Pancreas (tissue), 10 donors: ENCODE measurements around the gene TMEM217. TPM values are rescaled to one million over a fixed set of nuclear protein-coding genes. Genes with fewer than 3 reads are reported as not detected.
"Not testable (repeated sequence)": the region's sequence is repeated elsewhere in the genome, so short reads cannot be mapped to it uniquely, and the experiment has no call there.

Experiments
- ATAC-seq, 4 donors: fragments of 200-7000 bp; cut with Tn5 transposase; one replicate each; pipeline versions ENCODE4 v1.8.0 to v1.9.1; 2020; ENCODE audit warnings: mild to moderate bottlenecking in 4 of 4, moderate library complexity in 4 of 4
- DNase-seq, 6 donors: peaks; one replicate each; pipeline ENCODE4 v3.0.0-alpha.2; 2020
- FAIRE-seq: peaks from 2 replicates; lab custom pipeline; 2012; peaks lifted over from hg19 to GRCh38; lab: Jason Lieb, UNC
- H3K27ac ChIP-seq, 4 donors: fragments of 200-600 bp; sonication (generic); 1 replicate in 3 of 4; 2 replicates in 1 of 4; pipeline versions ENCODE4 v1.5.0 to v1.8.0; 2020
- H3K27me3 ChIP-seq, 4 donors: fragments of 200-600 bp; one replicate each; pipeline ENCODE4 v1.8.0; 2021
- H3K36me3 ChIP-seq, 3 donors: fragments of 200-600 bp; sonication (generic) in 1 of 3; one replicate each; pipeline versions ENCODE4 v1.5.0 to v1.8.0; 2020 to 2021
- H3K4me1 ChIP-seq, 3 donors: fragments of 200-600 bp; one replicate each; pipeline ENCODE4 v1.8.0; 2021
- H3K4me3 ChIP-seq, 4 donors: fragments of 200-600 bp; sonication (generic) in 2 of 4; one replicate each; pipeline versions ENCODE4 v1.5.0 to v1.8.0; 2020 to 2021
- H3K9me3 ChIP-seq, 4 donors: fragments of 200-600 bp; one replicate each; pipeline ENCODE4 v1.8.0; 2021
- WGBS, 2 donors: extraction: QIAGEN DNeasy Blood & Tissue Kit; methylation state at CpG; one replicate each; pipeline ENCODE4 v1.1.7; 2013; 5-methylcytosine and 5-hydroxymethylcytosine counted together
- intact Hi-C, 3 donors: fragments of 100-400 bp; cut with DNase I; formaldehyde crosslinking; loops; one replicate each; pipeline versions ENCODE4 v1.11.1 to v1.14.2; 2022
- polyA plus RNA-seq, 2 donors: library from polyadenylated mRNA; stranded (reverse); fragments of 200-250 nt; gene quantifications; one replicate each; pipeline ENCODE4 v1.2.3, GENCODE V29; 2013
- total RNA-seq, 6 donors: library from RNA; stranded (reverse); fragmentation: NEBNext Ultra II Directional in 4 of 6; extraction: Animal tissue kit (Norgen Biotek cat#: 25700) in 4 of 6; gene quantifications; one replicate each; pipeline versions ENCODE4 v1.2.1 to v1.2.4, GENCODE V29; 2021 to 2023
- TF ChIP-seq, protein P1 (sequence below), 4 donors: fragments of 200-600 bp; sonication (generic) in 3 of 4; IDR thresholded peaks; one replicate each; pipeline versions ENCODE4 v1.5.0 to v1.8.0; 2021; ENCODE audit warnings: antibody characterized with exemption in 4 of 4
- donor health status: healthy with polysubstance abuse.
- donor health status: DM: no; HTN: no; CAD: no; lungs with moderate emphysema.
- donor health status: DM: no; HTN: no; CAD: no.
- donor health status: control.
- donor health status: control.
- donor health status: Bipolar disorder and iron deficiency.
- donor health status: DM: yes; HTN: yes; CAD: no.
- donor health status: DM: no; HTN: no; CAD: no.
- donor health status: DM: no; HTN: no; CAD: no.
- donor health status: DM: yes; HTN: yes; CAD: no.

TMEM217 gene
- total and polyA plus RNA-seq, 8 donors: 0.19 to 2.1 (median 1.3) TPM

DNA sequence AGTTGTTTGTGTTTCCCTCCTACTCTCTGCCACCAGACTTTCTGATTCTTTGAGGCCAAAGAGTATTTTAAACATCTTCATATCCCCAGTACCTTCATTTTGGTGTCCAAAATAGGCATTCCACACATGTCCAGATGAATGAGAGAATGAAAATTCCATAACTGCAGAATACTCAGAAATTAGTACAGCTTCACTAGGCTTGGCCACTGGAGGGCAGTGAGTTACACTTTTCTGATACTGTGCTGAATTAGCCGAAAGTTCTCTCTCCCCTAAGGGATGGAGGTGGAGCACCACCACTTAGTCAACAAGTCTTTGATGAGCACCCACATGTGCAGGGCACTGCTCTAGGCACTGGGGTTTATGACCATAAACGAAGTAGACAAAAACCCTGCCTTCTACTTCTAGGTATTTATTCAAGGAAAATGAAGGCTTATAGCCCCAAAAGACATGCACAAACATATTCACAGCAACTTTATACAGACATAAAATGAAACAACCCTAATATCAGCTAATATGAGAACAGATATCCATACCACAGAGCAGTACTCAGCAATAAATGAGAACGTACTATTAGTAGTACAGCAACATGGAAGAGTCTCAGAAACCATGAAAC, 46.1 kb upstream of the TMEM217 start:
- Histone ChIP-seq H3K27ac (no peak overlapping the region), H3K27me3 (no peaks in the 10 kb centered on the region), H3K4me1 (peaks cover 0 to 5% (median 0%) of the 10 kb centered on the region in 3 donors), H3K4me3 (no peak overlapping the region), H3K9me3 (no peaks in the 10 kb centered on the region), H3K36me3 (peaks cover 0 to 3% (median 0%) of the 10 kb centered on the region in 3 donors)
- no peak for DNase-seq
- intact Hi-C loops: no loop called here
- peak in 3 of 4 donors; percentile 51 to 58 (median 54) for ATAC-seq
- TF ChIP-seq, protein P1, sequence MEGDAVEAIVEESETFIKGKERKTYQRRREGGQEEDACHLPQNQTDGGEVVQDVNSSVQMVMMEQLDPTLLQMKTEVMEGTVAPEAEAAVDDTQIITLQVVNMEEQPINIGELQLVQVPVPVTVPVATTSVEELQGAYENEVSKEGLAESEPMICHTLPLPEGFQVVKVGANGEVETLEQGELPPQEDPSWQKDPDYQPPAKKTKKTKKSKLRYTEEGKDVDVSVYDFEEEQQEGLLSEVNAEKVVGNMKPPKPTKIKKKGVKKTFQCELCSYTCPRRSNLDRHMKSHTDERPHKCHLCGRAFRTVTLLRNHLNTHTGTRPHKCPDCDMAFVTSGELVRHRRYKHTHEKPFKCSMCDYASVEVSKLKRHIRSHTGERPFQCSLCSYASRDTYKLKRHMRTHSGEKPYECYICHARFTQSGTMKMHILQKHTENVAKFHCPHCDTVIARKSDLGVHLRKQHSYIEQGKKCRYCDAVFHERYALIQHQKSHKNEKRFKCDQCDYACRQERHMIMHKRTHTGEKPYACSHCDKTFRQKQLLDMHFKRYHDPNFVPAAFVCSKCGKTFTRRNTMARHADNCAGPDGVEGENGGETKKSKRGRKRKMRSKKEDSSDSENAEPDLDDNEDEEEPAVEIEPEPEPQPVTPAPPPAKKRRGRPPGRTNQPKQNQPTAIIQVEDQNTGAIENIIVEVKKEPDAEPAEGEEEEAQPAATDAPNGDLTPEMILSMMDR (IDR thresholded peaks at IDR 0.05): peak in 1 of 4 donors; percentile 13
- WGBS, 2 donors: 72 to 75% methylated on average over 3 of the region's 3 CpGs
- FAIRE-seq: no peak

DNA sequence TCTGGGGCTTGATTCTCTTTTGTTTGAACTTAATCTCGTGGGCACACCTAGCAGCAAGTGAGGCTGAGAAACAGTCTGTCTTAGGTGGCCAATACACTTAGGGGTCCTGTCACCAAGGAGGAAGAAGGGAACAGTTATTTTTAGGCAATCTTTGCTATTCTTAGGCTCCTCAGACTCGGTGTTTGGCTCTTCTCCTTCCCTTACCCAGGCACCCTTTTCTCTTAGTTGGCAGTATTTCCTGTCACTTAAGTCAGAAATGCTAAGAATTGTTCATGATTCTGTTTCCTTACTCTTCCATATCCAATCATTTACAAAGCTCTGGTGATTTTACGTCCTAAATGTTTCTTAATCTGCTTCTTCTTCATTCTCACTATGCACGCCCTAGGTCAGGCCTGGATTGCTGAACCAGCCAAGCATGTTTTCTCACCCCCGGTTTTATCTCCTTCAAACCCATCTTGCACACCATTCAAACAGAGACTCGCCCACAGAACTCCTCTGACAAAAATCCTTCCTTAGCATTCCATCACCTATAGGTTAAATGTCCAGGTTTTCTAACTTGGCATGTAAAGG, 45.2 kb upstream of the TMEM217 start:
- WGBS, 2 donors: 78 to 79% methylated on average over 6 of the region's 6 CpGs
- TF ChIP-seq, protein P1 (IDR thresholded peaks at IDR 0.05): no peak
- peaks cover 0 to 3% (median 0%) of the 10 kb centered on the region in 3 donors for H3K36me3 ChIP-seq

DNA sequence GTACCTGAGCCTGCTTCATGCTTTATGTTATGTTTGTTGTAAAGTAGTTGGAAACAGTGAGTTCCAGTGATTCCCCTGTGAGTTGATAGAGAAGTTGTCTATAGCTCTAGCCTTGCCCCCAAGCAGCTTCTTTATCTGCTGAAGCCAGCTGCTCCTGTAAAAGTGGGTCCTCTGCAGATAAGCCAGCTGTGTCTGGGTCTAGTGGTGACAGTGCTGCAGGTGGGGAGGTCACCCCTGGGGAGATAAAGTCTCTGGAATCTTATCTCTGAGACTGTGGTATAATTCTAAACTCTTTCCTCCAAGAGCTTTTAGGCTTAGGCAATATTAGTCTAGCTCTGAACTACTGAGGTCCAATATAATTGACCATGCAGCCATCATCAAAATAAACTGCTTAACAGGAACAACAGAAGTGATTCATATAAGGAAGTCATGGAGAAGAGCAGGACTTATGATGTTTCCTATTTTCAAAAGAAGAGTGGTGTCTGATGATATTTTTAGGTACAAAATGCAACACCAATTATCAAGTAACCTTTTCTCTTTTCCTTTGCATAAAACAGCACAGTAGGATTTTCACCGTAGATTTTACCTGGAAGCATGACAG, 44.2 kb upstream of the TMEM217 start:
- WGBS, 2 donors: 86 to 88% methylated on average over 1 of the region's 1 CpG
- Histone ChIP-seq H3K27ac (no peak overlapping the region), H3K9me3 (no peaks in the 10 kb centered on the region), H3K4me3 (no peak overlapping the region), H3K4me1 (no peaks in the 10 kb centered on the region), H3K36me3 (peaks cover 0 to 3% (median 0%) of the 10 kb centered on the region in 3 donors), H3K27me3 (no peaks in the 10 kb centered on the region)
- intact Hi-C loops: no loop called here
- FAIRE-seq (no peak), ATAC-seq (no peak), DNase-seq (no peak)
- TF ChIP-seq, protein P1 (IDR thresholded peaks at IDR 0.05): no peak

More for the DNA sequence above, 45.2 kb upstream of the TMEM217 start:
- H3K27me3 ChIP-seq: no peaks in the 10 kb centered on the region
- no peak overlapping the region for H3K27ac ChIP-seq
- H3K4me1 ChIP-seq: no peaks in the 10 kb centered on the region
- no peak overlapping the region for H3K4me3 ChIP-seq
- ATAC-seq (no peak), DNase-seq (no peak), FAIRE-seq (no peak)
- no peaks in the 10 kb centered on the region for H3K9me3 ChIP-seq
- intact Hi-C loops: no loop called here

DNA sequence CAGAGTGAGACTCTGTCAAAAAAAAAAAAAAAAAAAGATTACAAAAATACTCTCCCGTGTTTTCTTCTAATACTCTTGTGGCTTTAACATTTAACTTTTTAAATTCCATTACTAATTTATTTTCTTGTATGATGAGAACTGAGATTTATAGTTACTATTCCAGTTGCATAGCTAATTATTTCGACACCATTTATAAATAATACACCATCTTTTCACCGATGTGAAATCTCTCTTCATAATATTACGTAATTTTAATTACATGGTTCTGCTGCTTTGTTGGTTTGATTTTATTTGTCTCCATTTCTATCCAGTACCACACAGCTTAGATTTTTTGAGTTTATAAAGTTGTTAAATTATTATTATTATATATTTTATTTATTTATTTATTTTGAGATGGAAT, 42.0 kb upstream of the TMEM217 start:
- H3K36me3 ChIP-seq: peaks cover 0 to 8% (median 3%) of the 10 kb centered on the region in 3 donors
- TF ChIP-seq, protein P1 (IDR thresholded peaks at IDR 0.05): no peak
- DNase-seq (no peak), FAIRE-seq (no peak), ATAC-seq (no peak)
- no peaks in the 10 kb centered on the region for H3K4me1 ChIP-seq
- no peaks in the 10 kb centered on the region for H3K27me3 ChIP-seq
- no peak overlapping the region for H3K4me3 ChIP-seq
- WGBS, 2 donors: 87 to 89% methylated on average over 4 of the region's 4 CpGs
- intact Hi-C loops: no loop called here
- no peak overlapping the region for H3K27ac ChIP-seq
- no peaks in the 10 kb centered on the region for H3K9me3 ChIP-seq

DNA sequence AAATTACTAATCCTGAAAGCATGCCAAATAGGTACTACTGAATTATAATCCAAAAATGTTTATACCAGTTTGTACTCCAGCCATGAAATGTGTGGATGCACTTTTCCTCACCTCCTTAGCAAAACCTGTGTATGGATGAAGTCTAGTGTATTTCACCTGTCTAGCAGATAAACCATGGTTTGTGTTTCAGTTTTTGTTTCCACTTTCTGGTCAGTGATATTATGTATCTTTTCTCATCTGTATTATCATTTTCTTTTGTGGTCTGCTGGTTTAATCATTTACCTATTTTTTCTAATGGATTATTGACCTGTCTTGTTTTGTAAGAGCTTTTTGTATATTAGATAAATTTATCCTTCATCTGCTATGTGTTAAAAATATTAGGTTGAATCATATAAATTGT, 41.0 kb upstream of the TMEM217 start:
- no peak overlapping the region for H3K4me3 ChIP-seq
- TF ChIP-seq, protein P1 (IDR thresholded peaks at IDR 0.05): no peak
- H3K36me3 ChIP-seq: peaks cover 0 to 18% (median 3%) of the 10 kb centered on the region in 3 donors
- intact Hi-C loops: no loop called here
- no peak overlapping the region for H3K27ac ChIP-seq
- no peaks in the 10 kb centered on the region for H3K4me1 ChIP-seq
- ATAC-seq (no peak), FAIRE-seq (no peak), DNase-seq (no peak)
- H3K9me3 ChIP-seq: no peaks in the 10 kb centered on the region
- no peaks in the 10 kb centered on the region for H3K27me3 ChIP-seq

DNA sequence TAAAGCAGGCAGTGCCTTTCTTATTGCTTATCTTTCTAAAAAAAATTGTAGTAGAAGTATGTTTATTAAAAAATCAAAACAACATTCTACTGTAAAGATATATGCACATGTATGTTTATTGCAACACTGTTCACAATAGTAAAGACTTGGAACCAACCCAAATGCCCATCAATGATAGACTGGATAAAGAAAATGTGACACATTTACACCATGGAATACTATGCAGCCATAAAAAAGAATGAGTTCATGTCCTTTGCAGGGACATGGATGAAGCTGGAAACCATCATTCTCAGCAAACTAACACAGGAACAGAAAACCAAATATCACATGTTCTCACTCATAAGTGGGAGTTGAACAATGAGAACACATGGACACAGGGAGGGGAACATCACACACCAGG, 39.7 kb upstream of the TMEM217 start:
- FAIRE-seq, H3K4me3 ChIP-seq, H3K27ac ChIP-seq, DNase-seq, ATAC-seq, H3K9me3 ChIP-seq, H3K4me1 ChIP-seq, H3K27me3 ChIP-seq, intact Hi-C loops: not testable (repeated sequence)
- peaks cover 0 to 24% (median 0%) of the 10 kb centered on the region in 3 donors for H3K36me3 ChIP-seq
